Measurements from ENCODE around the gene SETX. TPM values are rescaled to one million over a fixed set of nuclear protein-coding genes. Genes with fewer than 3 reads are reported as not detected.

Gene SETX
- total and polyA plus RNA-seq, 10 of the 15 experiments (the other 5 are each of a cell fraction or from before 2014, with no cell fraction given), result 15.8 to 75.7 (median 37.0) TPM

DNA sequence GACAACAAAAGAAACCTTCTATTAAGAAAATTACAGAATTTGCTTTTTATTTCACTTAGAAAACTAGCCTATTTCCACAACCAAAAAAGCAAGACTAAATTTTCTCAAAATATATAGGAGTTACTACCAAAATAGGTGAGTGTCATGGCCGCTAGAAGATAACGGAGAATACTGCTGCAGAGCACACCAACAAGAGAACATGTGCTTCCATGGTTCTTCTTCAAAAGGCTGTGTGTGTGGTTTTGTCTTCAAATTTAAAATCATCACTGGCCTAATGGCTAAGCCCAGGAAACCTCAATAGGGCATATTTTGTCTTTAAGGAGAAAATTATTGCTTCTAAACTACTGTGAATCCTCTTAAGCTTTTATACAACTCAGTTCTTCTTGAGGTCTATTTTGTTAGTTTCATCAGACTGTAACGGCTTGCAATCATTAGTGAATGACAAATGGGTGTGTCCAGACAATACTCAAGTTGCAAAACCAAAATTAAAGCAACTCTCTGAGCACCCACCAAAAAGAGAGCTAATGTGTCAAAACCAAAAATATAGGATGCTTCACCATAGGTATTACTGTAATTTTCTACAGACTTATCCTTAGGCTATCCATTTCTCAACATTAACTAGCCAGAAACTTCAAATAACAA, 3.3 kb downstream of the SETX start:
- peaks cover 62% of the 10 kb centered on the region for H3K79me2 ChIP-seq (ENCODE audit: control insufficient read depth, insufficient read depth, low read length)
- ChIA-PET CTCF (interaction anchor here (0.9 to 6.1 kb wide), 6 partner anchors 9 to 92 kb away, joined by 3 to 59 read pairs (median 4); no protein-coding TSS in a partner anchor), SMC1A (ENCODE audit: uncharacterized antibody, unreplicated experiment) (interaction anchor here (0.7 to 9.5 kb wide), 13 partner anchors 8 to 679 kb away, joined by 3 to 131 read pairs (median 4); partner anchors contain the start of gene CFAP77), POLR2A (interaction anchor here (0.9 to 7.0 kb wide), 5 partner anchors 17 to 53 kb away, joined by 3 to 96 read pairs (median 5); no protein-coding TSS in a partner anchor), RAD21 (ENCODE audit: unreplicated experiment) (interaction anchor here (1.0 to 3.1 kb wide), 7 partner anchors 21 to 63 kb away, joined by 4 to 47 read pairs (median 6); no protein-coding TSS in a partner anchor)
- peak; percentile 62 for FAIRE-seq
- H2AFZ ChIP-seq (ENCODE audit: control insufficient read depth, low read depth, low read length), result no peak overlapping the region
- H3K9ac ChIP-seq (ENCODE audit: control insufficient read depth, insufficient read depth, low read length), result peak overlapping the region; percentile 31; the same call in 1 of the 2 replicates
- intact Hi-C loops (cut with micrococcal nuclease; ENCODE audit: unreplicated experiment), result loop anchor here (1.0 kb wide), 2 partner anchors 22 to 55 kb away; partner anchors contain the start of gene TTF1
- no peak for DNase-seq (ENCODE audit: low read depth, low spot score)
- 4% methylated on average over 3 of the region's 3 CpGs for WGBS (ENCODE audit: insufficient coverage, insufficient replicate concordance, low lambda C conversion rate, missing lambda C conversion rate)
- H3K27ac ChIP-seq (ENCODE audit: control insufficient read depth, insufficient read depth), result peak overlapping the region; percentile 77
- H3K36me3 ChIP-seq (ENCODE audit: control insufficient read depth in 2 of 2, insufficient read depth in 2 of 2, low read length in 1 of 2), result peaks cover 3 to 20% of the 10 kb centered on the region in 2 experiments; a peak in 3 of 4 replicates
- H3K4me2 ChIP-seq (ENCODE audit: control insufficient read depth, insufficient read depth), result peak overlapping the region; percentile 95
- H3K27me3 ChIP-seq (replicated peaks in 1 of 2; ENCODE audit: control insufficient read depth in 2 of 2, insufficient read depth in 2 of 2, low read length in 1 of 2), result no peaks in the 10 kb centered on the region
- BruUV-seq (replicated peaks), result no TSS peak
- ATAC-seq, result no peak
- in situ Hi-C loops (cut with MboI), result no loop called here
- peak; percentile 57; the same call in 1 of the 2 replicates for TF ChIP-seq YY1 (IDR thresholded peaks at IDR 0.05; ENCODE audit: low read depth, low read length)
- TF ChIP-seq RUNX3 (IDR thresholded peaks at IDR 0.05; ENCODE audit: low read length), result peak; percentile 14; the same call in 1 of the 2 replicates
- TF ChIP-seq NFYB (IDR thresholded peaks at IDR 0.05; ENCODE audit: insufficient read depth, low read depth, low read length), result no peak
- H3K4me3 ChIP-seq, result peak overlapping the region; percentile 86
- H3K4me1 ChIP-seq (ENCODE audit: control insufficient read depth, insufficient read depth, low read length), result peaks cover 16% of the 10 kb centered on the region
- H4K20me1 ChIP-seq (ENCODE audit: control insufficient read depth, insufficient read depth), result no peaks in the 10 kb centered on the region
- no peaks in the 10 kb centered on the region; the same call in 2 of the 3 replicates for H3K9me3 ChIP-seq (replicated peaks; ENCODE audit: control insufficient read depth, insufficient read depth, low read length)

DNA sequence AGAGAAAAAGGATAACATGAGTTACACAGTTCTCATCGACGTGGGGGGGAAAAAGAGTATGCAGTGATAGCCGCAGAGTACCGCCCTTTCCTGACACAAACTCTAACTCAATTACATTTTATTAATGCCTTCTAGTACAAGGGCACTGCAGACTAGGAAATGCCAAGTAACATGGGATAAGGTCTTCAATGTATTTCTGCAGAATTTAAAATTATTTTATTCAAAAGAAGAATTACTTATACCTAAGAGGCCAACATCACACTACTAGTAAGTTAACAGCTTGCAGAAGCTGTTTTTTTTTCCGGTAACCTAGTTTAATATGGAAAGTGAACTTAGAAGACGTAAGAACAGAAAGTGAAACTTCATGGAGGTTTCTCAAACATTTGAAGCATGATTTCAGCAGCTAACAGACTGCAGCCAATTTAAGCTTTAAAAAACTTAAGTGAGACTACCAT, 3.9 kb downstream of the SETX start:
- ChIA-PET POLR2A (interaction anchor here (0.9 to 7.0 kb wide), 5 partner anchors 18 to 53 kb away, joined by 3 to 96 read pairs (median 4); no protein-coding TSS in a partner anchor), CTCF (interaction anchor here (1.0 to 6.1 kb wide), 7 partner anchors 9 to 92 kb away, joined by 3 to 59 read pairs (median 5); no protein-coding TSS in a partner anchor), RAD21 (ENCODE audit: unreplicated experiment) (interaction anchor here (0.6 to 3.1 kb wide), 9 partner anchors 21 to 199 kb away, joined by 3 to 47 read pairs (median 5); no protein-coding TSS in a partner anchor), SMC1A (ENCODE audit: uncharacterized antibody, unreplicated experiment) (interaction anchor here (0.7 to 9.5 kb wide), 16 partner anchors 8 to 59 kb away, joined by 3 to 131 read pairs (median 4); partner anchors contain the start of gene CFAP77)
- Histone ChIP-seq H3K9me3 (replicated peaks; ENCODE audit: control insufficient read depth, insufficient read depth, low read length) (no peaks in the 10 kb centered on the region), H3K79me2 (ENCODE audit: control insufficient read depth, insufficient read depth, low read length) (peaks cover 66% of the 10 kb centered on the region), H3K27me3 (replicated peaks in 1 of 2; ENCODE audit: control insufficient read depth in 2 of 2, insufficient read depth in 2 of 2, low read length in 1 of 2) (no peaks in the 10 kb centered on the region), H3K4me2 (ENCODE audit: control insufficient read depth, insufficient read depth) (peak overlapping the region; percentile 95), H2AFZ (ENCODE audit: control insufficient read depth, low read depth, low read length) (no peak overlapping the region), H4K20me1 (ENCODE audit: control insufficient read depth, insufficient read depth) (no peaks in the 10 kb centered on the region), H3K36me3 (ENCODE audit: control insufficient read depth in 2 of 2, insufficient read depth in 2 of 2, low read length in 1 of 2) (peaks cover 3 to 21% of the 10 kb centered on the region in 2 experiments; a peak in 3 of 4 replicates), H3K4me3 (peak overlapping the region; percentile 86), H3K4me1 (ENCODE audit: control insufficient read depth, insufficient read depth, low read length) (peaks cover 16% of the 10 kb centered on the region), H3K9ac (ENCODE audit: control insufficient read depth, insufficient read depth, low read length) (peak overlapping the region; percentile 54; the same call in 1 of the 2 replicates), H3K27ac (ENCODE audit: control insufficient read depth, insufficient read depth) (peak overlapping the region; percentile 77)
- intact Hi-C loops (cut with micrococcal nuclease; ENCODE audit: unreplicated experiment) (loop anchor here (1.0 kb wide), 2 partner anchors 22 to 55 kb away; partner anchors contain the start of gene TTF1), in situ Hi-C loops (cut with MboI) (no loop called here)
- FAIRE-seq (peak; percentile 70), DNase-seq (ENCODE audit: low read depth, low spot score) (no peak), ATAC-seq (peak; percentile 28)
- no TSS peak for BruUV-seq (replicated peaks)
- WGBS (ENCODE audit: insufficient coverage, insufficient replicate concordance, low lambda C conversion rate, missing lambda C conversion rate), result under 1% methylated on average over 6 of the region's 6 CpGs
- peak; percentile 64 for TF ChIP-seq ATF7 (IDR thresholded peaks at IDR 0.05; ENCODE audit: low read depth)
- TF ChIP-seq, protein P1, sequence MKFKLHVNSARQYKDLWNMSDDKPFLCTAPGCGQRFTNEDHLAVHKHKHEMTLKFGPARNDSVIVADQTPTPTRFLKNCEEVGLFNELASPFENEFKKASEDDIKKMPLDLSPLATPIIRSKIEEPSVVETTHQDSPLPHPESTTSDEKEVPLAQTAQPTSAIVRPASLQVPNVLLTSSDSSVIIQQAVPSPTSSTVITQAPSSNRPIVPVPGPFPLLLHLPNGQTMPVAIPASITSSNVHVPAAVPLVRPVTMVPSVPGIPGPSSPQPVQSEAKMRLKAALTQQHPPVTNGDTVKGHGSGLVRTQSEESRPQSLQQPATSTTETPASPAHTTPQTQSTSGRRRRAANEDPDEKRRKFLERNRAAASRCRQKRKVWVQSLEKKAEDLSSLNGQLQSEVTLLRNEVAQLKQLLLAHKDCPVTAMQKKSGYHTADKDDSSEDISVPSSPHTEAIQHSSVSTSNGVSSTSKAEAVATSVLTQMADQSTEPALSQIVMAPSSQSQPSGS (IDR thresholded peaks at IDR 0.05; ENCODE audit: low read length), result peak; percentile 44
- 0 out of 2 replicates have a peak, but pooled peaks have one; percentile 26 for TF ChIP-seq IRF4 (IDR thresholded peaks at IDR 0.05; ENCODE audit: low read depth, low read length)
- peak; percentile 28; the same call in 1 of the 2 replicates for TF ChIP-seq RELB (IDR thresholded peaks at IDR 0.05; ENCODE audit: low read depth)
- TF ChIP-seq ZNF384 (IDR thresholded peaks at IDR 0.05; ENCODE audit: borderline replicate concordance, low read depth, low read length), result peak; percentile 74
- no peak for TF ChIP-seq HCFC1 (IDR thresholded peaks at IDR 0.05; ENCODE audit: low read length)
- peak; percentile 91 for TF ChIP-seq MXI1 (IDR thresholded peaks at IDR 0.05; ENCODE audit: low read depth, low read length)
- no peak for TF ChIP-seq PML (IDR thresholded peaks at IDR 0.05; ENCODE audit: low read length)
- 0 out of 2 replicates have a peak, but pooled peaks have one; percentile 42 for TF ChIP-seq MTA3 (IDR thresholded peaks at IDR 0.05; ENCODE audit: borderline replicate concordance, low read length)

Measured in GM12878 (cell line).